H1 (cell line): ENCODE data around the gene KLK12. TPM values are rescaled to one million over a fixed set of nuclear protein-coding genes. Genes with fewer than 3 reads are reported as not detected.

ENCODE experiments used
- ATF3 ChIP-seq: IDR thresholded peaks from 2 replicates; pipeline ENCODE4 v1.6.1; 2011; ENCODE audit warnings: low read depth, mild to moderate bottlenecking, low read length; ENCODE audit not compliant: insufficient read depth
- BACH1 ChIP-seq: IDR thresholded peaks from 2 replicates; pipeline ENCODE4 v1.6.1; 2012; ENCODE audit warnings: low read length, improper control_type of control experiment
- BCL11A ChIP-seq, 2 experiments: IDR thresholded peaks; one replicate each; pipeline ENCODE4 v1.6.1; 2011; ENCODE audit warnings: low read depth in 2 of 2, low read length in 2 of 2, mild to moderate bottlenecking in 2 of 2
- BRCA1 ChIP-seq: IDR thresholded peaks from 2 replicates; pipeline ENCODE4 v1.6.1; 2012; ENCODE audit warnings: low read depth, low read length, improper control_type of control experiment
- CBX8 ChIP-seq: fragments of 300-800, 300-1000 bp; sonication (generic); IDR thresholded peaks from 2 replicates; pipeline ENCODE4 v1.7.1; 2016; ENCODE audit warnings: low read depth, low read length, borderline replicate concordance
- CHD2 ChIP-seq: IDR thresholded peaks from 2 replicates; pipeline ENCODE4 v1.6.1; 2012; ENCODE audit warnings: low read length, improper control_type of control experiment
- CREB1 ChIP-seq: IDR thresholded peaks from 2 replicates; pipeline ENCODE4 v1.6.1; 2012; ENCODE audit warnings: inconsistent platforms
- EGR1 ChIP-seq: IDR thresholded peaks from 2 replicates; pipeline ENCODE4 v1.6.1; 2011; ENCODE audit warnings: low read depth, low read length, borderline replicate concordance
- HDAC2 ChIP-seq, 2 experiments: fragments of 300-600 bp in 1 of 2; sonication (generic) in 1 of 2; IDR thresholded peaks; 2 replicates each; pipeline ENCODE4 v1.6.1; 2011 to 2012; ENCODE audit warnings: low read depth in 2 of 2, low read length in 2 of 2, mild to moderate bottlenecking in 2 of 2, moderate library complexity in 2 of 2, borderline replicate concordance in 1 of 2, inconsistent platforms in 1 of 2
- JUND ChIP-seq: IDR thresholded peaks from 2 replicates; pipeline ENCODE4 v1.6.1; 2011; ENCODE audit warnings: mild to moderate bottlenecking, improper control_type of control experiment, low read length
- KDM4A ChIP-seq: IDR thresholded peaks from one replicate; pipeline ENCODE4 v1.7.1; 2012; ENCODE audit warnings: low read depth, mild to moderate bottlenecking, moderate library complexity, low read length, inconsistent platforms; ENCODE audit not compliant: severe bottlenecking
- MAFK ChIP-seq: IDR thresholded peaks from 2 replicates; pipeline ENCODE4 v1.6.1; 2012; ENCODE audit warnings: low read depth, mild to moderate bottlenecking, improper control_type of control experiment, low read length
- NANOG ChIP-seq: IDR thresholded peaks from 2 replicates; pipeline ENCODE4 v1.6.1; 2011; ENCODE audit warnings: low read length, low read depth, mild to moderate bottlenecking, inconsistent platforms; ENCODE audit not compliant: insufficient read depth, poor library complexity, severe bottlenecking
- NRF1 ChIP-seq: IDR thresholded peaks from 2 replicates; pipeline ENCODE4 v1.6.1; 2011; ENCODE audit warnings: mild to moderate bottlenecking, low read depth, low read length, improper control_type of control experiment
- PHF8 ChIP-seq: fragments of 200-600 bp; sonication (generic); conservative IDR thresholded peaks from 2 replicates; pipeline ENCODE4 v1.7.1; 2012; ENCODE audit warnings: low read depth, mild to moderate bottlenecking, inconsistent platforms, low read length, moderate library complexity
- RBBP5 ChIP-seq: IDR thresholded peaks from 2 replicates; pipeline ENCODE4 v1.7.1; 2012; ENCODE audit warnings: low read depth, mild to moderate bottlenecking, inconsistent platforms, low read length, moderate library complexity, borderline replicate concordance
- SIRT6 ChIP-seq: IDR thresholded peaks from one replicate; pipeline ENCODE4 v1.7.1; 2012; ENCODE audit warnings: low read length, inconsistent platforms
- SP4 ChIP-seq: IDR thresholded peaks from 2 replicates; pipeline ENCODE4 v1.6.1; 2012; ENCODE audit warnings: low read length, inconsistent platforms
- TAF1 ChIP-seq: IDR thresholded peaks from 2 replicates; pipeline ENCODE4 v1.6.1; 2011; ENCODE audit warnings: mild to moderate bottlenecking, low read depth, low read length
- TBP ChIP-seq: IDR thresholded peaks from 2 replicates; pipeline ENCODE4 v1.6.1; 2011; ENCODE audit warnings: low read depth, low read length, improper control_type of control experiment
- TCF12 ChIP-seq: IDR thresholded peaks from 2 replicates; pipeline ENCODE4 v1.6.1; 2011; ENCODE audit warnings: low read depth, mild to moderate bottlenecking, low read length
- USF2 ChIP-seq: IDR thresholded peaks from 2 replicates; pipeline ENCODE4 v1.6.1; 2011; ENCODE audit warnings: low read length, improper control_type of control experiment
- ZNF274 ChIP-seq: IDR thresholded peaks from 2 replicates; pipeline ENCODE4 v1.7.0; 2012; ENCODE audit warnings: low read length, borderline replicate concordance; ENCODE audit errors: extremely low read depth
- polyA plus RNA-seq, 7 experiments: library from polyadenylated mRNA; depleted of rRNA in 3 of 7; stranded (reverse) in 5 of 7; unstranded in 2 of 7; fragments of >200 nt in 5 of 7; fragments of 200-250 nt in 2 of 7; gene quantifications; 1 replicate in 5 of 7; 2 replicates in 1 of 7; 4 replicates in 1 of 7; pipeline versions ENCODE4 v1.2.1 to v1.2.3, GENCODE V29; 2011 to 2013; ENCODE audit warnings: missing spikeins in 2 of 7, mixed read lengths in 2 of 7
- total RNA-seq: library from RNA; stranded (reverse); fragmentation: NEBNext Ultra II Directional; extraction: Animal tissue kit (Norgen Biotek cat#: 25700); gene quantifications from 2 replicates; pipeline ENCODE4 v1.2.1, GENCODE V29; 2021

Gene KLK12
- total and polyA plus RNA-seq, 2 of the 8 experiments (the other 6 are each of a cell fraction or from before 2014, with no cell fraction given): 0.24 TPM; not detected in 1

- no peak for TF ChIP-seq BACH1
- peak in 1 of 2 experiments; percentile 71; a peak in 1 of 4 replicates for TF ChIP-seq HDAC2 (IDR thresholded peaks at IDR 0.05; ENCODE audit: borderline replicate concordance in 1 of 2, low read depth in 2 of 2, low read length in 2 of 2)
- TF ChIP-seq PHF8: peak; percentile 60; the same call in 1 of the 2 replicates
- peak; percentile 58; the same call in 1 of the 2 replicates for TF ChIP-seq SP4
- no peak for TF ChIP-seq BCL11A (IDR thresholded peaks at IDR 0.05; ENCODE audit: low read depth in 2 of 2, low read length in 2 of 2)
- no peak for TF ChIP-seq MAFK
- TF ChIP-seq ATF3: no peak
- TF ChIP-seq BRCA1: no peak
- TF ChIP-seq NANOG: no peak
- TF ChIP-seq TCF12: 0 out of 2 replicates have a peak, but pooled peaks have one; percentile 46
- no peak for TF ChIP-seq USF2
- no peak for TF ChIP-seq NRF1
- no peak for TF ChIP-seq SIRT6
- no peak for TF ChIP-seq ZNF274
- peak; percentile 89 for TF ChIP-seq KDM4A
- TF ChIP-seq CBX8: no peak
- TF ChIP-seq CHD2: no peak
- no peak for TF ChIP-seq JUND
- TF ChIP-seq CREB1: peak; percentile 23
- TF ChIP-seq TBP: no peak
- TF ChIP-seq RBBP5: no peak; the same call in none of the 2 replicates
- no peak; the same call in 1 of the 2 replicates for TF ChIP-seq EGR1
- no peak for TF ChIP-seq TAF1
Observed at GRCh38 chr19:51016798-51017683, 17.8 kb downstream of the KLK12 start (continued).
